ENCODE measurements around the gene ZNF791.

The ZNF791 gene

GRCh38 chr19:12657966-12658365 is 47.2 kb downstream of the ZNF791 start:
- no peak overlapping the region for H3K4me3 ChIP-seq (replicated peaks; ENCODE audit: low read depth, low read length)
- no peak for DNase-seq (ENCODE audit: low read depth)
- no peak for TF ChIP-seq CTCF (IDR thresholded peaks at IDR 0.05; ENCODE audit: low read length, missing control alignments)

GRCh38 chr19:12660980-12661379 is 50.3 kb downstream of the ZNF791 start:
- DNase-seq (ENCODE audit: low read depth) = no peak
- no peak for TF ChIP-seq CTCF (IDR thresholded peaks at IDR 0.05; ENCODE audit: low read length, missing control alignments)
- H3K4me3 ChIP-seq (replicated peaks; ENCODE audit: low read depth, low read length) = no peak overlapping the region

GRCh38 chr19:12664406-12665280 is 53.9 kb downstream of the ZNF791 start:
- no peak overlapping the region for H3K4me3 ChIP-seq (replicated peaks; ENCODE audit: low read depth, low read length)
- no peak for DNase-seq (ENCODE audit: low read depth)
- no peak for TF ChIP-seq CTCF (IDR thresholded peaks at IDR 0.05; ENCODE audit: low read length, missing control alignments)

- H3K4me3 ChIP-seq (replicated peaks; ENCODE audit: low read depth, low read length) = no peak overlapping the region
- DNase-seq (ENCODE audit: low read depth) = no peak
- no peak for TF ChIP-seq CTCF (IDR thresholded peaks at IDR 0.05; ENCODE audit: low read length, missing control alignments)
Measured at GRCh38 chr19:12665281-12665573, 54.5 kb downstream of the ZNF791 start.

- no peak for TF ChIP-seq CTCF (IDR thresholded peaks at IDR 0.05; ENCODE audit: low read length, missing control alignments)
- peak overlapping the region; percentile 86 for H3K4me3 ChIP-seq (replicated peaks; ENCODE audit: low read depth, low read length)
- peak; percentile 14 for DNase-seq (ENCODE audit: low read depth)
Measured at GRCh38 chr19:12665671-12666264, 55.0 kb downstream of the ZNF791 start.

- TF ChIP-seq CTCF (IDR thresholded peaks at IDR 0.05; ENCODE audit: low read length, missing control alignments) = no peak
- peak within 1 kb of the TSS; percentile 86 for H3K4me3 ChIP-seq (replicated peaks; ENCODE audit: low read depth, low read length)
- DNase-seq (ENCODE audit: low read depth) = peak; percentile 48
Measured at GRCh38 chr19:12666265-12667048, 55.7 kb downstream of the ZNF791 start, which contains the start of the genes MAN2B1 and WDR83. Gene MAN2B1 (minus strand): TSS chr19:12666742. CDS start chr19:12666701, 41 bp downstream. Gene WDR83 (plus strand): TSS chr19:12666807. CDS start chr19:12669791, 2,984 bp downstream.

Measured in fibroblast of pulmonary artery (primary cell).